ENCODE data around the gene BTG3. TPM values are rescaled to one million over a fixed set of nuclear protein-coding genes. Genes with fewer than 3 reads are reported as not detected.

Gene BTG3
- total RNA-seq, 1 donor from 2014 or later, result 61.3 TPM

GRCh38 chr21:17578162-17578561 lies 34.5 kb downstream of the BTG3 start:
- no peaks in the 10 kb centered on the region for H3K36me3 ChIP-seq
- ATAC-seq (no peak), DNase-seq (no peak)
- no peaks in the 10 kb centered on the region for H3K9me3 ChIP-seq
- H3K4me3 ChIP-seq, result no peak overlapping the region
- no peaks in the 10 kb centered on the region for H3K4me1 ChIP-seq
- no peak overlapping the region for H3K27ac ChIP-seq
- intact Hi-C loops (cut with DNase I), result no loop called here
- TF ChIP-seq, protein P1, sequence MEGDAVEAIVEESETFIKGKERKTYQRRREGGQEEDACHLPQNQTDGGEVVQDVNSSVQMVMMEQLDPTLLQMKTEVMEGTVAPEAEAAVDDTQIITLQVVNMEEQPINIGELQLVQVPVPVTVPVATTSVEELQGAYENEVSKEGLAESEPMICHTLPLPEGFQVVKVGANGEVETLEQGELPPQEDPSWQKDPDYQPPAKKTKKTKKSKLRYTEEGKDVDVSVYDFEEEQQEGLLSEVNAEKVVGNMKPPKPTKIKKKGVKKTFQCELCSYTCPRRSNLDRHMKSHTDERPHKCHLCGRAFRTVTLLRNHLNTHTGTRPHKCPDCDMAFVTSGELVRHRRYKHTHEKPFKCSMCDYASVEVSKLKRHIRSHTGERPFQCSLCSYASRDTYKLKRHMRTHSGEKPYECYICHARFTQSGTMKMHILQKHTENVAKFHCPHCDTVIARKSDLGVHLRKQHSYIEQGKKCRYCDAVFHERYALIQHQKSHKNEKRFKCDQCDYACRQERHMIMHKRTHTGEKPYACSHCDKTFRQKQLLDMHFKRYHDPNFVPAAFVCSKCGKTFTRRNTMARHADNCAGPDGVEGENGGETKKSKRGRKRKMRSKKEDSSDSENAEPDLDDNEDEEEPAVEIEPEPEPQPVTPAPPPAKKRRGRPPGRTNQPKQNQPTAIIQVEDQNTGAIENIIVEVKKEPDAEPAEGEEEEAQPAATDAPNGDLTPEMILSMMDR (IDR thresholded peaks at IDR 0.05), result no peak
- no peaks in the 10 kb centered on the region for H3K27me3 ChIP-seq

DNA sequence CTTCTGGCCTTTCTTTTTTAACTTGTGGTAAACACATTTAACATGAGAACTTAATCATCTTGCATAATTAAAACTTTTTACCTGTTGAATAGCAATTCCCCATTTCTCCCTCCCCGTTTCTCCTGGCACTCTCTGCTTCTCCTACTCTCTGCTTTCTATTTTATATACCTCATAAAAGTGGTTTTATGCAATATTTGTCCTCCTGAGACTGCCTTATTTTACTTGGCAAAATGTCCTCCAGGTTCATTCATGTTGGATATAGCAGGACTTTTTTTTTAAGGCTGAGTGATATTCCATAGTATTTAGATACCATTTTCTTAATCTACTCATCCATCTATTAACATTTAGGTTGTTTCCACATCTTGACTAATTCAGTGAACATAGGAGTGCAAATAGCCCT lies 35.0 kb downstream of the BTG3 start:
- Histone ChIP-seq H3K36me3 (no peaks in the 10 kb centered on the region), H3K4me1 (no peaks in the 10 kb centered on the region), H3K9me3 (no peaks in the 10 kb centered on the region), H3K27me3 (no peaks in the 10 kb centered on the region), H3K27ac (no peak overlapping the region), H3K4me3 (no peak overlapping the region)
- DNase-seq (no peak), ATAC-seq (no peak)
- TF ChIP-seq, protein P1 (IDR thresholded peaks at IDR 0.05), result no peak
- intact Hi-C loops (cut with DNase I), result no loop called here

GRCh38 chr21:17576080-17576835 lies 36.4 kb downstream of the BTG3 start:
- ATAC-seq, result no peak
- intact Hi-C loops (cut with DNase I), result no loop called here

GRCh38 chr21:17575076-17575475 lies 37.6 kb downstream of the BTG3 start:
- no peaks in the 10 kb centered on the region for H3K9me3 ChIP-seq
- DNase-seq, result no peak
- H3K4me3 ChIP-seq, result no peak overlapping the region
- intact Hi-C loops (cut with DNase I), result no loop called here
- TF ChIP-seq, protein P1 (IDR thresholded peaks at IDR 0.05), result no peak
- no peaks in the 10 kb centered on the region for H3K4me1 ChIP-seq
- no peaks in the 10 kb centered on the region for H3K27me3 ChIP-seq
- ATAC-seq, result no peak
- H3K27ac ChIP-seq, result no peak overlapping the region
- no peaks in the 10 kb centered on the region for H3K36me3 ChIP-seq

More at GRCh38 chr21:17576080-17576835, 36.4 kb downstream of the BTG3 start:
- no peak for DNase-seq
- Histone ChIP-seq H3K4me3 (no peak overlapping the region), H3K27me3 (no peaks in the 10 kb centered on the region), H3K27ac (no peak overlapping the region), H3K4me1 (no peaks in the 10 kb centered on the region), H3K9me3 (no peaks in the 10 kb centered on the region), H3K36me3 (no peaks in the 10 kb centered on the region)
- TF ChIP-seq, protein P1 (IDR thresholded peaks at IDR 0.05), result no peak

DNA sequence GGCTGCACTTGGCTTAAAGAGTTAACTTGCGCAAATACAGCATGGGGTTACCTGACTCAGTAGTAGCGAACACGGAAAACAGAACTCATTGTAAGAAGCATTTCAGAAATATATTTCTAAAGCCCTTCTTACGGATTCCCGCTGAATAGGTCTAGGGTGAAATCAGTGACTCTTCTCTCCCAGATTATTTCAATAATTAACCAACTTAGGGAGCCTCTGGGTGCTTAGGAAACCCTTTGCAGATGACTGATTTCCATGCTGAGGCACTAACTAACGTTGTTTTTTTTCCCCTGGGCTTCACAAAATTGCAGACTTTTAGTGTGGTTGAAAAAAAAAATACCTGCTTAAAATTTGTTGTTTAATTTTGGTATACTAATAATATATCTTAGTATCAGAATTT lies 40.3 kb downstream of the BTG3 start:
- no peaks in the 10 kb centered on the region for H3K27me3 ChIP-seq
- H3K36me3 ChIP-seq, result no peaks in the 10 kb centered on the region
- TF ChIP-seq, protein P1 (IDR thresholded peaks at IDR 0.05), result no peak
- no peak overlapping the region for H3K27ac ChIP-seq
- no peaks in the 10 kb centered on the region for H3K9me3 ChIP-seq
- H3K4me1 ChIP-seq, result no peaks in the 10 kb centered on the region
- intact Hi-C loops (cut with DNase I), result no loop called here
- ATAC-seq (no peak), DNase-seq (no peak)
- H3K4me3 ChIP-seq, result no peak overlapping the region
